ENCODE data around the gene FBXO33. TPM values are rescaled to one million over a fixed set of nuclear protein-coding genes. Genes with fewer than 3 reads are reported as not detected.

The FBXO33 gene
- total and polyA plus RNA-seq, 2 of the 8 experiments (the other 6 are each of a cell fraction or from before 2014, with no cell fraction given), result 4.7 to 11.5 TPM

GRCh38 chr14:39432179-39432618 lies at the start of gene FBXO33 (continued):
- TF ChIP-seq JUND (IDR thresholded peaks at IDR 0.05; ENCODE audit: low read length) (peak; percentile 96), KDM1A (IDR thresholded peaks at IDR 0.05; ENCODE audit: borderline replicate concordance, low read length) (no peak), GABPA (IDR thresholded peaks at IDR 0.05; ENCODE audit: borderline replicate concordance, insufficient read depth, low read length) (no peak), ZNF274 (IDR thresholded peaks at IDR 0.05; ENCODE audit: borderline replicate concordance, extremely low read depth, low read length) (no peak), ATF3 (IDR thresholded peaks at IDR 0.05; ENCODE audit: insufficient read depth, low read depth, low read length) (0 out of 2 replicates have a peak, but pooled peaks have one; percentile 12)

All from H1 (cell line).